ENCODE measurements around the gene ST6GALNAC3.

ST6GALNAC3 gene

GRCh38 chr1:76278711-76279100, 204.2 kb downstream of the ST6GALNAC3 start:
- in situ Hi-C loops (cut with MboI; ENCODE audit: low sequenced_read_pairs, unreplicated experiment) = no loop called here
- no peak for DNase-seq (ENCODE audit: low spot score)
- TF ChIP-seq CTCF (IDR thresholded peaks at IDR 0.05; ENCODE audit: borderline replicate concordance, control extremely low read depth, extremely low read depth, insufficient read depth, missing control alignments) = no peak

DNA sequence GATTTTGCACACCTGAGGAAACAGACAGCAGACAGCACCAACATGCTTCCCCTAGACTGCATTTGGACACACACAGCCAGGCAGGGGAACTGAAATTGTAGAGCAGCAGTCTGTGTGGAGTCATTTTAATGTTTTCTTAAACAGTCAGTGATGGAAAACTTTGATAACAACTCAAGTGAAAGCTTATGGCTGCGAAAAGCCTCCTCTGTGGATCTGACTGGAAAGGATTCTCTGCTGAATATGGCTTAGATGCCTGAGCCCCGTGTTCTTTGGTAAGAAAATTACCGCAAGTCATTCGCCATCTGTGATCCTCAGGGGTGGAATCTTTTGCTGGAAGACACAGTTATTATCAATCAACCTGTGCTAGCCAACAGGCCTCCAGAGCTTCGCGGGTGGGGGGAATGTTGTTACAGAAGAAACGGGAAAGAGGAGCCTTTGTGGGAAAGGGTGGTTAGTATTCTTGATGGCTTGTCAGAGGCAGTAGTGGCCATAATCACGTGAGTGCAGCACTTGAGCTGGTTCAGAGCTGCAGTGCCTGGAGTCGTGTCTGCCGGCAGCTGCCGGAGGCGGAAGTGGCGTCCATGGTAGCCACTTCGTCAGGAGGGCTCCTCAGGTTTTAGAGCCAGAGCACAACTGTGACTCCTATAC, 204.7 kb downstream of the ST6GALNAC3 start:
- in situ Hi-C loops (cut with MboI; ENCODE audit: low sequenced_read_pairs, unreplicated experiment) = no loop called here
- no peak for TF ChIP-seq CTCF (IDR thresholded peaks at IDR 0.05; ENCODE audit: borderline replicate concordance, control extremely low read depth, extremely low read depth, insufficient read depth, missing control alignments)
- no peak for DNase-seq (ENCODE audit: low spot score)

DNA sequence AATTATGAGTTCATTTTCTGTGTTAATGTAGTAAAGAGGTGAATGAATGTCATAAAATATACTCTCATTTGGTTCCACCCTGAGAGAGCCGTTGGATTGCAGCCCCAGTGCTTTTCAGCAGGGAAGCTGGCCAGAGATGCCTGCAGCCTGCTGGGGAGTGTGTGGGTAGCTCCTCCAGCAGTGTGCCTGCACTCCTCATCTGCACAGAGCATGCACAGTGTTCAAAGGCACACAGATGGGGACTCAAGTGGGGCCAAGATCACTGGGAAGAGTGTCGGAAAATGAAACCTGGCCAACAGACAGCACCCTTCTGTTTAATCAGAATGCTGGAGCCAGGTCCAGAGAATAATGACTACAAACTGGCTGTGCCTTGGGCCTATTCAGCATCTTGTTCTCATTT, 206.8 kb downstream of the ST6GALNAC3 start:
- no peak for DNase-seq (ENCODE audit: low spot score)
- in situ Hi-C loops (cut with MboI; ENCODE audit: low sequenced_read_pairs, unreplicated experiment) = no loop called here
- no peak for TF ChIP-seq CTCF (IDR thresholded peaks at IDR 0.05; ENCODE audit: borderline replicate concordance, control extremely low read depth, extremely low read depth, insufficient read depth, missing control alignments)

- in situ Hi-C loops (cut with MboI; ENCODE audit: low sequenced_read_pairs, unreplicated experiment) = no loop called here
- no peak for TF ChIP-seq CTCF (IDR thresholded peaks at IDR 0.05; ENCODE audit: borderline replicate concordance, control extremely low read depth, extremely low read depth, insufficient read depth, missing control alignments)
- no peak for DNase-seq (ENCODE audit: low spot score)
These were observed 210.3 kb downstream of the ST6GALNAC3 start for GRCh38 chr1:76284842-76285241.

DNA sequence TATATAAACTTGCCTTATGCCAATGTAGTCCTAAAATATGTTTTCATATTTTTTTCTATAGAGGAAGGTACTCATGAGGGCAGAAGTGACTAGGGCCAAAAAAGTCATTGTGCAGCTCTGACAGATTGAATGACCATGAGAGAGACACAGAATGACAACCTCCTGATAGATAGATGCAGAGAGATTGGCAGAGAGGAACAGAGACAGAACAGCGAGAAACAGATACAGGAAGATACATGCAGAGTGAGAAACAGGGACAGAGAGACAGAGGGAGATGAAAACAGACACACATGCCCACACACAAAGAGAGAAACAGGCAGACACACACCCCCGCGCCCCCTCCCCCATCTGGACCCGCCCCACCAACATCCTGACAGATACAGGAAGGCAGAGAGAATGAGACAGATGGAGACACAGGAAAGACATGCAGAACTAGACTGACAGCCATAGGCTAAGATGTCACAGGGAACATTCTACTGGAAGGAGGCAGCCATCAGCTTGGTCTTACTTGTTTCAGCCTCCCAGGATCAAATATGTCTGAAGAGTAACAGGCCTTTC, 211.1 kb downstream of the ST6GALNAC3 start:
- no peak for DNase-seq (ENCODE audit: low spot score)
- no peak for TF ChIP-seq CTCF (IDR thresholded peaks at IDR 0.05; ENCODE audit: borderline replicate concordance, control extremely low read depth, extremely low read depth, insufficient read depth, missing control alignments)
- in situ Hi-C loops (cut with MboI; ENCODE audit: low sequenced_read_pairs, unreplicated experiment) = no loop called here

GRCh38 chr1:76287917-76288316, 213.4 kb downstream of the ST6GALNAC3 start:
- in situ Hi-C loops (cut with MboI; ENCODE audit: low sequenced_read_pairs, unreplicated experiment) = no loop called here
- DNase-seq (ENCODE audit: low spot score) = no peak
- no peak for TF ChIP-seq CTCF (IDR thresholded peaks at IDR 0.05; ENCODE audit: borderline replicate concordance, control extremely low read depth, extremely low read depth, insufficient read depth, missing control alignments)
